Ishikawa (cell line): Measurements from ENCODE around the gene HIF1A.

ENCODE experiments used
- CEBPB ChIP-seq: IDR thresholded peaks from 2 replicates; pipeline ENCODE4 v1.6.1; 2012
- EGR1 ChIP-seq: IDR thresholded peaks from 2 replicates; pipeline ENCODE4 v1.6.1; 2012
- EP300 ChIP-seq: IDR thresholded peaks from 2 replicates; pipeline ENCODE4 v1.6.1; 2012; ENCODE audit warnings: borderline replicate concordance
- FOXM1 ChIP-seq: IDR thresholded peaks from 2 replicates; pipeline ENCODE4 v1.6.1; 2012; ENCODE audit warnings: low read depth, borderline replicate concordance
- NFIC ChIP-seq: IDR thresholded peaks from 2 replicates; pipeline ENCODE4 v1.6.1; 2012
- RAD21 ChIP-seq: IDR thresholded peaks from 2 replicates; pipeline ENCODE4 v1.6.1; 2012; ENCODE audit warnings: low read depth
- TAF1 ChIP-seq: IDR thresholded peaks from 2 replicates; pipeline ENCODE4 v1.6.1; 2012; ENCODE audit warnings: low read depth, mild to moderate bottlenecking
- TEAD4 ChIP-seq: IDR thresholded peaks from 2 replicates; pipeline ENCODE4 v1.6.1; 2012
- YY1 ChIP-seq: IDR thresholded peaks from 2 replicates; pipeline ENCODE4 v1.6.1; 2012; ENCODE audit warnings: low read depth
- TF ChIP-seq, protein P1 (sequence below): IDR thresholded peaks from 2 replicates; pipeline ENCODE4 v1.6.1; 2012
- TF ChIP-seq, protein P2 (sequence below): IDR thresholded peaks from 2 replicates; pipeline ENCODE4 v1.6.1; 2012
- TF ChIP-seq, protein P3 (sequence below): IDR thresholded peaks from 2 replicates; pipeline ENCODE4 v1.6.1; 2012; ENCODE audit warnings: low read depth, mild to moderate bottlenecking

DNA sequence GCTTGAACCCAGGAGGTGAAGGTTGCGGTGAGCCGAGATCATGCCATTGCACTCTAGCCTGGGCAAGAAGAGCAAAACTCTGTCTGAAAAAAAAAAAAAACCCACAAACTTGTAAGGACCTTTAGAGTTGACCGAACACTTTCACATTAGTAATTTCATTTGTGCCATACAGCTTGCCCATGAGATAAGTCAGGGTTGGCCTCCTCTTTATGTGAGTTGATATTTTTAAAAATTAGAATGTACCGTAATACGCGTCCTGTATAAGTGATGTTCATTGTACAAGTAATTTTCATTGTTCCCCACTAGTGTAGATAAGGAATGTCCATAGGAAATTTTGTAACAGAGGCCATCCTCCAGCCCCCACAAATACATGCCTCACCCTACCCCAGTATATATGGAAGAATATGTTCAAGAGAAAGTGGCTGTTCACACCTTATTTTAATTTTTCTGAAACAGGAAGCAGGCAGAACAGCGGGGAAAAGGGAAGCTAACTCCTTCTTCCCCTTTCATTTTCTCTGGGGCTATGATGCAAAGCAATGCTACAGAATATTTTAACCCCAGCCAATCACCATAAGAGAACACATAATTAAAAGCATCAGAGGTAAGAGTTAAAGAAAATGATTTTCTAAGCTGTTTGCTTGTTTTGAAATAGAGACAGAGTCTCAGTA, 31.9 kb upstream of the HIF1A start:
- TF ChIP-seq CEBPB (no peak), TAF1 (no peak), EP300 (no peak), TEAD4 (no peak), YY1 (no peak), FOXM1 (no peak), NFIC (no peak), RAD21 (no peak), EGR1 (no peak)
- TF ChIP-seq, protein P1, sequence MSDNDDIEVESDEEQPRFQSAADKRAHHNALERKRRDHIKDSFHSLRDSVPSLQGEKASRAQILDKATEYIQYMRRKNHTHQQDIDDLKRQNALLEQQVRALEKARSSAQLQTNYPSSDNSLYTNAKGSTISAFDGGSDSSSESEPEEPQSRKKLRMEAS, result no peak
- TF ChIP-seq, protein P2, sequence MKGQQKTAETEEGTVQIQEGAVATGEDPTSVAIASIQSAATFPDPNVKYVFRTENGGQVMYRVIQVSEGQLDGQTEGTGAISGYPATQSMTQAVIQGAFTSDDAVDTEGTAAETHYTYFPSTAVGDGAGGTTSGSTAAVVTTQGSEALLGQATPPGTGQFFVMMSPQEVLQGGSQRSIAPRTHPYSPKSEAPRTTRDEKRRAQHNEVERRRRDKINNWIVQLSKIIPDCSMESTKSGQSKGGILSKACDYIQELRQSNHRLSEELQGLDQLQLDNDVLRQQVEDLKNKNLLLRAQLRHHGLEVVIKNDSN, result no peak
- TF ChIP-seq, protein P3, sequence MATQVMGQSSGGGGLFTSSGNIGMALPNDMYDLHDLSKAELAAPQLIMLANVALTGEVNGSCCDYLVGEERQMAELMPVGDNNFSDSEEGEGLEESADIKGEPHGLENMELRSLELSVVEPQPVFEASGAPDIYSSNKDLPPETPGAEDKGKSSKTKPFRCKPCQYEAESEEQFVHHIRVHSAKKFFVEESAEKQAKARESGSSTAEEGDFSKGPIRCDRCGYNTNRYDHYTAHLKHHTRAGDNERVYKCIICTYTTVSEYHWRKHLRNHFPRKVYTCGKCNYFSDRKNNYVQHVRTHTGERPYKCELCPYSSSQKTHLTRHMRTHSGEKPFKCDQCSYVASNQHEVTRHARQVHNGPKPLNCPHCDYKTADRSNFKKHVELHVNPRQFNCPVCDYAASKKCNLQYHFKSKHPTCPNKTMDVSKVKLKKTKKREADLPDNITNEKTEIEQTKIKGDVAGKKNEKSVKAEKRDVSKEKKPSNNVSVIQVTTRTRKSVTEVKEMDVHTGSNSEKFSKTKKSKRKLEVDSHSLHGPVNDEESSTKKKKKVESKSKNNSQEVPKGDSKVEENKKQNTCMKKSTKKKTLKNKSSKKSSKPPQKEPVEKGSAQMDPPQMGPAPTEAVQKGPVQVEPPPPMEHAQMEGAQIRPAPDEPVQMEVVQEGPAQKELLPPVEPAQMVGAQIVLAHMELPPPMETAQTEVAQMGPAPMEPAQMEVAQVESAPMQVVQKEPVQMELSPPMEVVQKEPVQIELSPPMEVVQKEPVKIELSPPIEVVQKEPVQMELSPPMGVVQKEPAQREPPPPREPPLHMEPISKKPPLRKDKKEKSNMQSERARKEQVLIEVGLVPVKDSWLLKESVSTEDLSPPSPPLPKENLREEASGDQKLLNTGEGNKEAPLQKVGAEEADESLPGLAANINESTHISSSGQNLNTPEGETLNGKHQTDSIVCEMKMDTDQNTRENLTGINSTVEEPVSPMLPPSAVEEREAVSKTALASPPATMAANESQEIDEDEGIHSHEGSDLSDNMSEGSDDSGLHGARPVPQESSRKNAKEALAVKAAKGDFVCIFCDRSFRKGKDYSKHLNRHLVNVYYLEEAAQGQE, result no peak
